Measurements from ENCODE around the gene UST.

DNA sequence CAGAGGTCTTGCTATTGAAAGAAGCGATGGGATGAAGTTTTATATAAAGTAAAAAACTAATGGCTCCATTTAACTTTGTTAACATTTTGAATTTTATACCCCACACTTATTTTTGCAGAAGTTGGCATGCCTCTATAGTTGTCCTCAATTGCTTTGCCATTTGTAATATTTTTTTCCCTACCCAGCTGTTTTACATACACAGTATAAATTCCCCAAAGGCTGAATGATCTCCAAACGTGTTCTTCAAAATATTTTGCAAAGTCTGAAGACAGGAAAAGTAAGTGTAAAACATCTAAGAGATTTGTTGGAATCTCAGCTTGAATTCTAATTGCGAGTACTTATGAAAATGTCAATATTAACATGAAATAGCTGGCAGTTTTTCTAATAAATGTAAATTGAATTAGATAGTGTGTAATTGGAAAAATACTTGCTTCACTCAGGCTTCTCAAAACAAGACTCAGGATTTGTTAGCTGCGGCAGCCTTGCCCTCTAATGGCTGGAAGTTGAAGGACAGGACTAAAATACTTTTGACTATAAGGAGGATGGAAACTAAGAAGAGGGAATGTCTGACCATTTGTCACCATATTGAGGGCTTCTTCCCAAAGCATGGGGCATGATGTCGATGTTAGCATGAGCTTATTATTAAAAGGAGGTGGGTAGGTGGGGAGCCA, 226.8 kb downstream of the UST start:
- TF ChIP-seq, protein P1, sequence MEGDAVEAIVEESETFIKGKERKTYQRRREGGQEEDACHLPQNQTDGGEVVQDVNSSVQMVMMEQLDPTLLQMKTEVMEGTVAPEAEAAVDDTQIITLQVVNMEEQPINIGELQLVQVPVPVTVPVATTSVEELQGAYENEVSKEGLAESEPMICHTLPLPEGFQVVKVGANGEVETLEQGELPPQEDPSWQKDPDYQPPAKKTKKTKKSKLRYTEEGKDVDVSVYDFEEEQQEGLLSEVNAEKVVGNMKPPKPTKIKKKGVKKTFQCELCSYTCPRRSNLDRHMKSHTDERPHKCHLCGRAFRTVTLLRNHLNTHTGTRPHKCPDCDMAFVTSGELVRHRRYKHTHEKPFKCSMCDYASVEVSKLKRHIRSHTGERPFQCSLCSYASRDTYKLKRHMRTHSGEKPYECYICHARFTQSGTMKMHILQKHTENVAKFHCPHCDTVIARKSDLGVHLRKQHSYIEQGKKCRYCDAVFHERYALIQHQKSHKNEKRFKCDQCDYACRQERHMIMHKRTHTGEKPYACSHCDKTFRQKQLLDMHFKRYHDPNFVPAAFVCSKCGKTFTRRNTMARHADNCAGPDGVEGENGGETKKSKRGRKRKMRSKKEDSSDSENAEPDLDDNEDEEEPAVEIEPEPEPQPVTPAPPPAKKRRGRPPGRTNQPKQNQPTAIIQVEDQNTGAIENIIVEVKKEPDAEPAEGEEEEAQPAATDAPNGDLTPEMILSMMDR (IDR thresholded peaks at IDR 0.05): peak in 2 of 3 experiments; percentile 34 to 61
- no peak for TF ChIP-seq POLR2A (IDR thresholded peaks at IDR 0.05)
